ENCODE data around the gene LRRC61.

- no peak for TF ChIP-seq EP300 (IDR thresholded peaks at IDR 0.05; ENCODE audit: low read depth in 2 of 2, low read length in 2 of 2)
- TF ChIP-seq EP300 (CRISPR knock-in tag; IDR thresholded peaks at IDR 0.05; ENCODE audit: borderline replicate concordance) = no peak
- no peak for TF ChIP-seq SP2 (CRISPR knock-in tag; IDR thresholded peaks at IDR 0.05)
- no peak for TF ChIP-seq CTCF (CRISPR knock-in tag; IDR thresholded peaks at IDR 0.05)
- TF ChIP-seq GFI1 (CRISPR knock-in tag; IDR thresholded peaks at IDR 0.05; ENCODE audit: borderline replicate concordance) = no peak
- TF ChIP-seq SIN3A (IDR thresholded peaks at IDR 0.05; ENCODE audit: borderline replicate concordance, low read depth, low read length) = no peak
- TF ChIP-seq ZUFSP (CRISPR knock-in tag; IDR thresholded peaks at IDR 0.05; ENCODE audit: borderline replicate concordance) = no peak
- no peak for TF ChIP-seq RORA (CRISPR knock-in tag; IDR thresholded peaks at IDR 0.05)
- TF ChIP-seq SMAD1 (CRISPR knock-in tag; IDR thresholded peaks at IDR 0.05; ENCODE audit: borderline replicate concordance, low read depth) = no peak
- TF ChIP-seq PBX3 (CRISPR knock-in tag; IDR thresholded peaks at IDR 0.05; ENCODE audit: borderline replicate concordance) = no peak
- no peak for TF ChIP-seq PCBP2 (optimal IDR thresholded peaks at IDR 0.05; ENCODE audit: low read depth, low read length, poor library complexity, severe bottlenecking)
- no peak for TF ChIP-seq XRCC5 (optimal IDR thresholded peaks at IDR 0.05; ENCODE audit: low read length)
- TF ChIP-seq ZZZ3 (CRISPR knock-in tag; IDR thresholded peaks at IDR 0.05; ENCODE audit: borderline replicate concordance) = no peak
- TF ChIP-seq BRCA1 (CRISPR knock-in tag; IDR thresholded peaks at IDR 0.05) = no peak
- no peak for TF ChIP-seq ZBED4 (CRISPR knock-in tag; IDR thresholded peaks at IDR 0.05; ENCODE audit: borderline replicate concordance)
Observed at GRCh38 chr7:150360363-150361058, 37.4 kb downstream of the LRRC61 start.

Measured in HepG2 (cell line).